ENCODE results near the gene COG3.
"Not testable (repeated sequence)": the region's sequence is repeated elsewhere in the genome, so short reads cannot be mapped to it uniquely, and the experiment has no call there.

Gene COG3

DNA sequence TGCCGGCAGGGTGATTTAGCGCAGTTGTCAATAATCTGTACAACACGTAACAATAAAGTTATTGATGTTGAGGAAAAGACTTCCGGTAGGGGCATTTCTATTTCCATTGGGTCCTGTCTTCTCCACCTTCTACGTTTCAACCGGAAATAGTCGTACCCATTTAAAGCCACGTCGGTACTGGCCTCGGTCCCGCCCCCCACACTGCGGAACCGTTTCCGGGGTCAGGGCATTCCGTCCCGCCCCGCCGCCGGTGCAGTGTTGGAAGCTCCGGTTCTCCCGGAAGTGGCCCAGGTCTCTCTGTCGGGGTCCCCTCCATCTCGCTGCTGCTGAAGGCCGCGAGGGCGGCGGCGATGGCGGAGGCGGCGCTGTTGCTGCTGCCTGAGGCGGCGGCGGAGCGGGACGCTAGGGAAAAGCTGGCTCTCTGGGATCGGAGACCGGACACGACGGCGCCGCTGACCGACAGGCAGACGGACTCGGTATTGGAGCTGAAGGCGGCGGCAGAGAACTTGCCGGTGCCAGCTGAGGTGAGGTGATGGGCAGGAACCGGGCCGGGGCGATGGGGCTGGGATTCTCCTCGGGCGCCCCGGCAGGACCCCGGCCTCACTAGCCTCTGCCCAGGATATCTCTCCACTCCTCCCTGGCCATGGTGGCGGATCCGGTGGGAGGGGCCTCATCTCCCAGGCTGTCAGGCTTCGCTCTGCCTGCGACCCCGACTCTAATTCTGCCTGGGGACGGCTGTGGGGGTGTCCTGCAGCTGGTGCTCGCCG lies at the start of gene COG3:
TSS of gene COG3 (plus strand) at position 253 of the 767 bp plus-strand sequence. CDS start at position 351, 98 bp downstream.
- TF ChIP-seq, protein P1, sequence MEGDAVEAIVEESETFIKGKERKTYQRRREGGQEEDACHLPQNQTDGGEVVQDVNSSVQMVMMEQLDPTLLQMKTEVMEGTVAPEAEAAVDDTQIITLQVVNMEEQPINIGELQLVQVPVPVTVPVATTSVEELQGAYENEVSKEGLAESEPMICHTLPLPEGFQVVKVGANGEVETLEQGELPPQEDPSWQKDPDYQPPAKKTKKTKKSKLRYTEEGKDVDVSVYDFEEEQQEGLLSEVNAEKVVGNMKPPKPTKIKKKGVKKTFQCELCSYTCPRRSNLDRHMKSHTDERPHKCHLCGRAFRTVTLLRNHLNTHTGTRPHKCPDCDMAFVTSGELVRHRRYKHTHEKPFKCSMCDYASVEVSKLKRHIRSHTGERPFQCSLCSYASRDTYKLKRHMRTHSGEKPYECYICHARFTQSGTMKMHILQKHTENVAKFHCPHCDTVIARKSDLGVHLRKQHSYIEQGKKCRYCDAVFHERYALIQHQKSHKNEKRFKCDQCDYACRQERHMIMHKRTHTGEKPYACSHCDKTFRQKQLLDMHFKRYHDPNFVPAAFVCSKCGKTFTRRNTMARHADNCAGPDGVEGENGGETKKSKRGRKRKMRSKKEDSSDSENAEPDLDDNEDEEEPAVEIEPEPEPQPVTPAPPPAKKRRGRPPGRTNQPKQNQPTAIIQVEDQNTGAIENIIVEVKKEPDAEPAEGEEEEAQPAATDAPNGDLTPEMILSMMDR (conservative IDR thresholded peaks at IDR 0.05), result no peak; the same call in 1 of the 2 replicates
- H3K27ac ChIP-seq, result peak within 1 kb of the TSS; percentile 98

DNA sequence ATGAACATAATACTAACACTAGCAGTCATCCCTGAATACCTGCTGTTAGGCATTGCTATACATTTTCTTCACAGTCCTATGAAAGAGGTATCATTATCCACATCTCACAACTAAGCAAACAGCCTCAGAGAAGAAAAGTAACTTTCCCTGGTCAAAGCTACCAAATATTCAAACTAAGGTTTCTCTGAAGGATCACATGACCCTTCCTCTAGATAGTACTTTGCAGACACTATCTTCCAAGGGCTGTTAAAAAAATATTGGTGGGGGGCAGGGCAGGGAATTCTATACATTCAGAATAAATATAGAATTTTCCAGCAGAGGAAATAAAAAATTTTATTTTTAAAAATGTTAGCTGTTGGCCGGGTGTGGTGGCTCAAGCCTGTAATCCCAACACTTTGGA lies 49.6 kb upstream of the COG3 start:
- TF ChIP-seq, protein P1 (conservative IDR thresholded peaks at IDR 0.05), result no peak
- H3K27ac ChIP-seq, result peak overlapping the region; percentile 90

DNA sequence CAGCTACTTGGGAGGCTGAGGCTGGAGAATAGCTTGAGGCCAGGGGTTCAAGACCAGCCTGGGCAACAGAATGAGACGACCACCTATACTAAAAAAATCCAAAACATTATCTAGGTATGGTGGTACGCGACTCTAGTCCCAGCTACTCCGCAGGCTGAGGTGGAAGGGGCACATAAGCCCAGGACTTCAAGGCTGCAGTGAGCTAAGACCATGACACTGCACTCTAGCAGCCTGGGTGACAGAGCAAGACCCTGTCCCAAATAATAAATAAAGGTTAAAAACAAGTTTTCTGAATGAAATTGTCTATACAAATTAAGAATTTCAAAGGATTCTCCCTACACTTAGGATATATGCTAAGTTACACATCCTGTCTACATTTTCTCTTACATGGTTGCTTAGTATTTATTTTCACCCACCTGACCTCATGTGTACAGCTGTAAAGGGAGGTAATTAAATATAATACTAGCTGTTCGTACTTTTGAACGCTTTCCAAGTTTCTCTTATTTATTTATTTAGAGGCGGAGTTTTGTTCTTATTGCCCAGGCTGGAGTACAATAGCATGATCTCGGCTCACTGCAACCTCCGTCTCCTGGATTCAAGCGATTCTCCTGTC lies 48.1 kb upstream of the COG3 start:
- TF ChIP-seq, protein P1 (conservative IDR thresholded peaks at IDR 0.05), result no peak
- H3K27ac ChIP-seq, result peak overlapping the region; percentile 90

DNA sequence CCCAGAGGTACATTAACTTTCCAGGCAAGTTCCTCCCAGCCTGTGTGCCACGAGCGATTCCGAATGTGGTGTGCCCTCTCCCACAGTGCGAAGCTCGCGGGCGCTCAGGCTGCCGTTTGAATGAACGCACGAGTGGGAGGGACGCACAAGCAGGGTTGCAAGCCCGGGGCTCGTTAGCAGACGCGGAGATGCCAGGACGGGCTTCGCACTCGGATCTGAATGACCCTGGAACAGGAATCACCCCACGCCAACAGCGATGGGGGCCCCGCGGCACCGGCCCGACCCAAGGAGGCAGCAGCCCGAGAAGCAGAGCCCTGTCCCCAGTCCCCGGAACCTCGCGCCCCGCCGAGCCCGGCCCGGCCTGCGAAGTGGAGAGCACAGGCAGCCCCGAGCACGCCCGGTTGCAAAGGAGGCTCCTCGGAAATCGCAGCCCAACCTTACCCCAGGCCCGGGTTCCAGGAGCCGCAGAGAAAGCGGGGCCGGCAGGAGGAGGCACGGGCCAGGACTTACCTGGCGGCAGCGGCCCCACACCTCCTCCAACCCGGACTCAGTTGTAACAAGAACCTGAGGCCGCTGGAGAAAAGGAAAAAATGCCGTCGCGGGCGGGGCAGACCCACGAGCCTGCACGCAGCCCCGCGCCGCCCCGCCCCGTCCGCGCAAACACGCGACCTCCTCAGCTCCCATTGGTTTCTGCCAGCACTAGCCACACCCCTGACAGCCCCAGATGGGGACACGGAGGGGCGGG lies 46.8 kb upstream of the COG3 start, which contains the start of gene SLC25A30:
TSS of gene SLC25A30 (minus strand) at position 584 of the 745 bp plus-strand sequence. CDS start 6,948 bp downstream, outside the sequence.
- peak within 1 kb of the TSS; percentile 90 for H3K27ac ChIP-seq
- TF ChIP-seq, protein P1 (conservative IDR thresholded peaks at IDR 0.05), result no peak

DNA sequence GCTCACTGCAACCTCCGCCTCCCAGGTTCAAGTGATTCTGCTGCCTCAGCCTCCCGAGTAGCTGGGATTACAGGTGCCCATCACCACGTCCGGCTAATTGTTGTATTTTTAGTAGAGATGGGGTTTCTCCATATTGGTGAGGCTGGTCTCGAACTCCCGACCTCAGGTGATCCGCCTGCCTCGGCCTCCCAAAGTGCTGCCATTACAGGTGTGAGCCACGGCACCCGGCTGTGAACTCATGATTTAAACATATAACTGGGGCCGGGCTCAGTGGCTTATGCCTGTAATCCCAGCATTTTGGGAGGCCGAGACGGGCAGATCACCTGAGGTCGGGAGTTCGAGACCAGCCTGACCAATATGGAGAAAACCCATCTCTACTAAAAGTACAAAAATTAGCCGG lies 45.4 kb upstream of the COG3 start:
- not testable (repeated sequence) for H3K27ac ChIP-seq

GRCh38 chr13:45419945-45420344 lies 44.8 kb upstream of the COG3 start:
- TF ChIP-seq, protein P1 (conservative IDR thresholded peaks at IDR 0.05), result no peak
- H3K27ac ChIP-seq, result no peak overlapping the region

DNA sequence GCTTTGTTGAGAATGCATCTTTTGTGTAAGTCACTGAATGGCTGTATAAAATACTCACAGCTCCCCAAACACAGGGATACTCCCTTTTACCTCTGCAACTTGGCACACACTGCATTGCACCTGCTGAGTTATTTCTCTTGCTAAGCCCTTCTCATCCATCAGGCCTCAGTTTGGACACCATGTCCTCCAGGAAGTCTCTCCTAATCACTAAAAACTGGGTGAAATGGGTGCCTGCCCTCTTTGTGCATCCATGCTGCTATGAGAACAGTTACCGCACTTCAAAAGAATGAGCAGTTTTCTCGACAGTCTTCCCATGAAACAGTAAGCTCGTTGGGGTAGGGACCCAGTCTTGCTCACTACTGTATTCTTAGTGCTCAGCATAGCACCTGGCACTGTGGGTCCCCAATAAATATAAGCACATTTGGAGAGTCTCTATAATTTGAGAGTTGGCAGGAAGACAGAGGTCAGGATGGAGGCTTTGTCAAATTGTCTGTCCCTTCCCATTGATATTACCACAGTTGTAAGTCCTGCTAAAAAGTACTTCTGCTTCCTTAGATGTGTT lies 41.9 kb upstream of the COG3 start:
- TF ChIP-seq, protein P1 (conservative IDR thresholded peaks at IDR 0.05), result no peak

DNA sequence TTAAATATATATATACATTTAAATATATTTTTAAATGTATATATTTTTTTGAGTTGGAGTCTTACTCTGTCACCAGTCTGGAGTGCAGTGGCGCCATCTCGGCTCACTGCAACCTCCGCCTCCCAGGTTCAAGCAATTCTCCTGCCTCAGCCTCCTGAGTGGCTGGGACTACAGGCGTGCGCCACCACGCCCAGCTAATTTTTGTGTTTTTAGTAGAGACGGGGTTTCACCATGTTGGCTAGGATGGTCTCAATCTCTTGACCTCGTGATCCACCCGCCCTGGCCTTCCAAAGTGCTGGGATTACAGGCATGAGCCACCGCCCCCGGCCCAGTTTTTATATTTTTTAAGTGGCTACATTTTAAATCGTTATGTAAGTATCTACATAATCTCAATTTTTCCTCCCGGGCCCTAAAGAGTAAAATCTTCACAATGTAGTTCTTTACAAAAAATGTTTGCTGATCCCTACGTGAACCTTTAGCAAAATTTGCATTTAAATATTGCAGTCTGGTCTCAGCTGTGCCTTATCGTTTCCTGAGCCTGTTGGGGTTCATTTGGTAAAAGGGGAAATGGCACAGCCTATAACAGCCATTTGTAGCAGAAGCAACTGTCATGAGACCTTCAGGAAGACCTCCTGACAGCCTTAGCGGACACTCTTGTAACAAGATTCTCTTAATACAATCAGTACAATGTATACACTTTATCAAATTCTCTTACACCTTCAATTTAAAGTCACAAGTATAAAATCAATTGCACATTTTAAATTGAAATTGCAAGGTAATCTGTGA lies 38.5 kb upstream of the COG3 start:
- H3K27ac ChIP-seq, result not testable (repeated sequence)

More for the DNA sequence above, 41.9 kb upstream of the COG3 start:
- H3K27ac ChIP-seq, result peak overlapping the region; percentile 42

Data from VCaP (cell line).